GM23338 (cell line): ENCODE data around the gene RGS17. TPM values are rescaled to one million over a fixed set of nuclear protein-coding genes. Genes with fewer than 3 reads are reported as not detected.

ENCODE experiments used
- ATAC-seq: fragments of 200-7000 bp; cut with Tn5 transposase; 3 replicates; pipeline ENCODE4 v1.9.1; 2020
- DNase-seq: peaks from one replicate; pipeline ENCODE4 v3.0.0-alpha.2; 2015; ENCODE audit warnings: low spot score
- H2AFZ ChIP-seq: fragments of 200-600 bp; sonication (generic); 2 replicates; pipeline ENCODE4 v1.8.0; 2016; ENCODE audit warnings: antibody characterized with exemption, mild to moderate bottlenecking, moderate library complexity
- H3F3A ChIP-seq: fragments of 200-600 bp; sonication (generic); replicated peaks from 2 replicates; pipeline ENCODE4 v1.8.0; 2017; ENCODE audit warnings: antibody characterized with exemption, mixed run types, low read depth
- H3K27ac ChIP-seq: fragments of 200-600 bp; sonication (generic); 2 replicates; pipeline ENCODE4 v1.6.1; 2016; ENCODE audit warnings: low read depth
- H3K27me3 ChIP-seq: fragments of 200-600 bp; sonication (generic); 2 replicates; pipeline ENCODE4 v1.8.0; 2016; ENCODE audit warnings: mild to moderate bottlenecking, mixed run types, moderate library complexity; ENCODE audit not compliant: insufficient read depth
- H3K36me3 ChIP-seq: fragments of 200-600 bp; sonication (generic); 2 replicates; pipeline ENCODE4 v1.8.0; 2016; ENCODE audit warnings: mild to moderate bottlenecking; ENCODE audit not compliant: insufficient read depth
- H3K4me1 ChIP-seq: fragments of 200-600 bp; sonication (generic); 2 replicates; pipeline ENCODE4 v1.8.0; 2016; ENCODE audit warnings: mild to moderate bottlenecking, moderate library complexity; ENCODE audit not compliant: insufficient read depth
- H3K4me2 ChIP-seq: fragments of 200-600 bp; sonication (generic); 2 replicates; pipeline ENCODE4 v1.7.1; 2017; ENCODE audit warnings: mixed run types
- H3K4me3 ChIP-seq: fragments of 200-600 bp; sonication (generic); 2 replicates; pipeline ENCODE4 v1.6.1; 2016; ENCODE audit warnings: mixed run types
- H3K79me2 ChIP-seq: fragments of 200-600 bp; sonication (generic); replicated peaks from 2 replicates; pipeline ENCODE4 v1.8.0; 2017; ENCODE audit warnings: mild to moderate bottlenecking; ENCODE audit not compliant: insufficient read depth
- H3K9me2 ChIP-seq: fragments of 200-600 bp; sonication (generic); 2 replicates; pipeline ENCODE4 v1.8.0; 2017; ENCODE audit not compliant: insufficient read depth
- H4K20me1 ChIP-seq: fragments of 200-600 bp; sonication (generic); replicated peaks from 2 replicates; pipeline ENCODE4 v1.8.0; 2017; ENCODE audit warnings: mild to moderate bottlenecking; ENCODE audit not compliant: insufficient read depth
- H3K27ac Mint-ChIP-seq: 2 replicates; pipeline ENCODE4 v1.8.0; 2020; ENCODE audit warnings: inconsistent platforms, mild to moderate bottlenecking, moderate library complexity, mixed read lengths
- H3K27me3 Mint-ChIP-seq: 3 replicates; pipeline ENCODE4 v1.8.0; 2022; ENCODE audit warnings: low read depth, mild to moderate bottlenecking, moderate library complexity, mixed read lengths, inconsistent platforms; ENCODE audit not compliant: insufficient read depth, poor library complexity
- H3K36me3 Mint-ChIP-seq: 3 replicates; pipeline ENCODE4 v1.8.0; 2021; ENCODE audit warnings: low read depth, mild to moderate bottlenecking, inconsistent platforms, moderate library complexity, mixed read lengths
- H3K4me1 Mint-ChIP-seq: 3 replicates; pipeline ENCODE4 v1.8.0; 2020; ENCODE audit warnings: mild to moderate bottlenecking, inconsistent platforms, mixed read lengths
- H3K4me3 Mint-ChIP-seq: 3 replicates; pipeline ENCODE4 v1.8.0; 2021; ENCODE audit warnings: moderate library complexity, mild to moderate bottlenecking, inconsistent platforms, mixed read lengths
- H3K9me3 Mint-ChIP-seq: 3 replicates; pipeline ENCODE4 v1.8.0; 2020; ENCODE audit warnings: moderate library complexity, mild to moderate bottlenecking, inconsistent platforms, mixed read lengths
- CREB1 ChIP-seq: fragments of 250-450 bp; sonication (Bioruptor Pico); IDR thresholded peaks from 2 replicates; pipeline ENCODE4 v1.5.0; 2020; ENCODE audit warnings: low read depth, mild to moderate bottlenecking, moderate library complexity
- EZH2 ChIP-seq: fragments of 200-600 bp; sonication (generic); IDR thresholded peaks from one replicate; pipeline ENCODE4 v1.8.0; 2017; ENCODE audit warnings: antibody characterized with exemption, mild to moderate bottlenecking, low read depth; ENCODE audit not compliant: unreplicated experiment
- EZH2phosphoT487 ChIP-seq: fragments of 200-600 bp; sonication (generic); IDR thresholded peaks from one replicate; pipeline ENCODE4 v1.8.1; 2018; ENCODE audit warnings: antibody characterized with exemption; ENCODE audit not compliant: unreplicated experiment
- NANOG ChIP-seq: IDR thresholded peaks from 2 replicates; pipeline ENCODE4 v1.6.1; 2016; ENCODE audit warnings: antibody characterized with exemption, borderline replicate concordance
- POLR2AphosphoS5 ChIP-seq: IDR thresholded peaks from 2 replicates; pipeline ENCODE4 v1.6.1; 2016; ENCODE audit warnings: antibody characterized with exemption, low read depth
- STAT1 ChIP-seq: IDR thresholded peaks from one replicate; pipeline ENCODE4 v1.6.1; 2016; ENCODE audit warnings: antibody characterized with exemption; ENCODE audit not compliant: unreplicated experiment
- ZNF114 ChIP-seq: fragments of 250-450 bp; sonication (Bioruptor Pico); IDR thresholded peaks from 2 replicates; pipeline ENCODE4 v1.5.0; 2020; ENCODE audit warnings: mild to moderate bottlenecking, moderate library complexity
- ZNF331 ChIP-seq: fragments of 250-450 bp; sonication (Bioruptor Pico); IDR thresholded peaks from 2 replicates; pipeline ENCODE4 v1.5.0; 2020; ENCODE audit warnings: low read depth, mild to moderate bottlenecking, moderate library complexity
- polyA plus RNA-seq: library from polyadenylated mRNA; unstranded; fragments of >200 nt; fragmentation: Nextera tagmentation; extraction: Ambion mirVana; gene quantifications from 2 replicates; pipeline ENCODE4 v1.2.1, GENCODE V29; 2016
- total RNA-seq: library from RNA; depleted of rRNA; stranded (reverse); fragments of >200 nt; shearing (Covaris generic); gene quantifications from 2 replicates; pipeline ENCODE4 v1.2.3, GENCODE V29; 2014
- TF ChIP-seq, protein P1 (sequence below): fragments of 250-450 bp; sonication (Bioruptor Pico); IDR thresholded peaks from 2 replicates; pipeline ENCODE4 v1.5.0; 2020; ENCODE audit warnings: mild to moderate bottlenecking, moderate library complexity
- TF ChIP-seq, protein P2 (sequence below): IDR thresholded peaks from one replicate; pipeline ENCODE4 v1.6.1; 2018; ENCODE audit warnings: antibody characterized with exemption; ENCODE audit not compliant: unreplicated experiment
- TF ChIP-seq, protein P3 (sequence below), 2 experiments: fragments of 200-600 bp in 1 of 2; sonication (generic) in 1 of 2; conservative IDR thresholded peaks; 2 replicates each; pipeline versions ENCODE4 v1.5.1 to v1.6.1; 2016 to 2017; ENCODE audit warnings: antibody characterized with exemption in 2 of 2, low read depth in 2 of 2, mild to moderate bottlenecking in 2 of 2, moderate library complexity in 1 of 2

Gene RGS17
- total and polyA plus RNA-seq, 2 experiments from 2014 or later = 12.1 to 12.3 TPM

DNA sequence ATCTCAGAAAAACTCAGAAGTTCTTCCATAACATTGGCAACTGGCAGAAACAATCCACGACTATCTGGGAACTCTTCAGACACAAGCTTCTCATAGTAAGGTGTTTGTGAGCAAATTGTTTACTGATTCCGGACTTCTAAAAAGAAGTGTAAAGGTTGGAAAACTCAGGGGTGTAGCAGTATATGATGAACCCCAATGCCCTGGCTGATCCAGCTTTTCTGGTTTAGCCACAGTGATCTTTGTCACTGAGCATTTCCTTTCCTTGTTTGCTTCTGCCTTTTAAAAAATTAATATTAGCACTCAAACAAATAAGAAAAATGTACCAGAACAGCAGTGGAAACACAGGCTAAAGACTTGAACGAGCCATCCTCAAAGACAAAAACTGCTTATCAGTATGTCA lies 4.9 kb downstream of the RGS17 start:
- Histone ChIP-seq H3K4me3 (no peak overlapping the region), H3K79me2 (peaks cover 21% of the 10 kb centered on the region), H4K20me1 (peaks cover 4% of the 10 kb centered on the region; the same call in 1 of the 2 replicates), H3K36me3 (no peaks in the 10 kb centered on the region), H3F3A (no peaks in the 10 kb centered on the region), H3K27me3 (peaks cover 24% of the 10 kb centered on the region), H2AFZ (no peak overlapping the region), H3K9me2 (no peaks in the 10 kb centered on the region), H3K4me2 (no peak overlapping the region), H3K27ac (no peak overlapping the region), H3K4me1 (peaks cover 18% of the 10 kb centered on the region)
- Mint-ChIP-seq H3K9me3 (no peaks in the 10 kb centered on the region), H3K27ac (no peak overlapping the region), H3K27me3 (peaks cover 13% of the 10 kb centered on the region), H3K4me1 (peaks cover 22% of the 10 kb centered on the region), H3K4me3 (no peak overlapping the region), H3K36me3 (peaks cover 5% of the 10 kb centered on the region; the same call in 1 of the 3 replicates)
- DNase-seq = no peak
- ATAC-seq = no peak
- TF ChIP-seq POLR2AphosphoS5 = no peak
- TF ChIP-seq ZNF114 (CRISPR knock-in tag) = no peak
- TF ChIP-seq, protein P1, sequence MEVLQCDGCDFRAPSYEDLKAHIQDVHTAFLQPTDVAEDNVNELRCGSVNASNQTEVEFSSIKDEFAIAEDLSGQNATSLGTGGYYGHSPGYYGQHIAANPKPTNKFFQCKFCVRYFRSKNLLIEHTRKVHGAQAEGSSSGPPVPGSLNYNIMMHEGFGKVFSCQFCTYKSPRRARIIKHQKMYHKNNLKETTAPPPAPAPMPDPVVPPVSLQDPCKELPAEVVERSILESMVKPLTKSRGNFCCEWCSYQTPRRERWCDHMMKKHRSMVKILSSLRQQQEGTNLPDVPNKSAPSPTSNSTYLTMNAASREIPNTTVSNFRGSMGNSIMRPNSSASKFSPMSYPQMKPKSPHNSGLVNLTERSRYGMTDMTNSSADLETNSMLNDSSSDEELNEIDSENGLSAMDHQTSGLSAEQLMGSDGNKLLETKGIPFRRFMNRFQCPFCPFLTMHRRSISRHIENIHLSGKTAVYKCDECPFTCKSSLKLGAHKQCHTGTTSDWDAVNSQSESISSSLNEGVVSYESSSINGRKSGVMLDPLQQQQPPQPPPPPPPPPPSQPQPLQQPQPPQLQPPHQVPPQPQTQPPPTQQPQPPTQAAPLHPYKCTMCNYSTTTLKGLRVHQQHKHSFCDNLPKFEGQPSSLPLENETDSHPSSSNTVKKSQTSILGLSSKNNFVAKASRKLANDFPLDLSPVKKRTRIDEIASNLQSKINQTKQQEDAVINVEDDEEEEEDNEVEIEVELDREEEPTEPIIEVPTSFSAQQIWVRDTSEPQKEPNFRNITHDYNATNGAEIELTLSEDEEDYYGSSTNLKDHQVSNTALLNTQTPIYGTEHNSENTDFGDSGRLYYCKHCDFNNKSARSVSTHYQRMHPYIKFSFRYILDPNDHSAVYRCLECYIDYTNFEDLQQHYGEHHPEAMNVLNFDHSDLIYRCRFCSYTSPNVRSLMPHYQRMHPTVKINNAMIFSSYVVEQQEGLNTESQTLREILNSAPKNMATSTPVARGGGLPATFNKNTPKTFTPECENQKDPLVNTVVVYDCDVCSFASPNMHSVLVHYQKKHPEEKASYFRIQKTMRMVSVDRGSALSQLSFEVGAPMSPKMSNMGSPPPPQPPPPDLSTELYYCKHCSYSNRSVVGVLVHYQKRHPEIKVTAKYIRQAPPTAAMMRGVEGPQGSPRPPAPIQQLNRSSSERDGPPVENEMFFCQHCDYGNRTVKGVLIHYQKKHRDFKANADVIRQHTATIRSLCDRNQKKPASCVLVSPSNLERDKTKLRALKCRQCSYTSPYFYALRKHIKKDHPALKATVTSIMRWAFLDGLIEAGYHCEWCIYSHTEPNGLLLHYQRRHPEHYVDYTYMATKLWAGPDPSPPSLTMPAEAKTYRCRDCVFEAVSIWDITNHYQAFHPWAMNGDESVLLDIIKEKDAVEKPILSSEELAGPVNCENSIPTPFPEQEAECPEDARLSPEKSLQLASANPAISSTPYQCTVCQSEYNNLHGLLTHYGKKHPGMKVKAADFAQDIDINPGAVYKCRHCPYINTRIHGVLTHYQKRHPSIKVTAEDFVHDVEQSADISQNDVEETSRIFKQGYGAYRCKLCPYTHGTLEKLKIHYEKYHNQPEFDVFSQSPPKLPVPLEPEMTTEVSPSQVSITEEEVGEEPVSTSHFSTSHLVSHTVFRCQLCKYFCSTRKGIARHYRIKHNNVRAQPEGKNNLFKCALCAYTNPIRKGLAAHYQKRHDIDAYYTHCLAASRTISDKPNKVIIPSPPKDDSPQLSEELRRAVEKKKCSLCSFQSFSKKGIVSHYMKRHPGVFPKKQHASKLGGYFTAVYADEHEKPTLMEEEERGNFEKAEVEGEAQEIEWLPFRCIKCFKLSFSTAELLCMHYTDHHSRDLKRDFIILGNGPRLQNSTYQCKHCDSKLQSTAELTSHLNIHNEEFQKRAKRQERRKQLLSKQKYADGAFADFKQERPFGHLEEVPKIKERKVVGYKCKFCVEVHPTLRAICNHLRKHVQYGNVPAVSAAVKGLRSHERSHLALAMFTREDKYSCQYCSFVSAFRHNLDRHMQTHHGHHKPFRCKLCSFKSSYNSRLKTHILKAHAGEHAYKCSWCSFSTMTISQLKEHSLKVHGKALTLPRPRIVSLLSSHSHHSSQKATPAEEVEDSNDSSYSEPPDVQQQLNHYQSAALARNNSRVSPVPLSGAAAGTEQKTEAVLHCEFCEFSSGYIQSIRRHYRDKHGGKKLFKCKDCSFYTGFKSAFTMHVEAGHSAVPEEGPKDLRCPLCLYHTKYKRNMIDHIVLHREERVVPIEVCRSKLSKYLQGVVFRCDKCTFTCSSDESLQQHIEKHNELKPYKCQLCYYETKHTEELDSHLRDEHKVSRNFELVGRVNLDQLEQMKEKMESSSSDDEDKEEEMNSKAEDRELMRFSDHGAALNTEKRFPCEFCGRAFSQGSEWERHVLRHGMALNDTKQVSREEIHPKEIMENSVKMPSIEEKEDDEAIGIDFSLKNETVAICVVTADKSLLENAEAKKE (CRISPR knock-in tag) = no peak
- TF ChIP-seq CREB1 (CRISPR knock-in tag) = no peak
- no peak for TF ChIP-seq STAT1
- no peak for TF ChIP-seq NANOG
- no peak for TF ChIP-seq EZH2
- TF ChIP-seq ZNF331 = no peak
- TF ChIP-seq EZH2phosphoT487 = no peak
- TF ChIP-seq, protein P2, sequence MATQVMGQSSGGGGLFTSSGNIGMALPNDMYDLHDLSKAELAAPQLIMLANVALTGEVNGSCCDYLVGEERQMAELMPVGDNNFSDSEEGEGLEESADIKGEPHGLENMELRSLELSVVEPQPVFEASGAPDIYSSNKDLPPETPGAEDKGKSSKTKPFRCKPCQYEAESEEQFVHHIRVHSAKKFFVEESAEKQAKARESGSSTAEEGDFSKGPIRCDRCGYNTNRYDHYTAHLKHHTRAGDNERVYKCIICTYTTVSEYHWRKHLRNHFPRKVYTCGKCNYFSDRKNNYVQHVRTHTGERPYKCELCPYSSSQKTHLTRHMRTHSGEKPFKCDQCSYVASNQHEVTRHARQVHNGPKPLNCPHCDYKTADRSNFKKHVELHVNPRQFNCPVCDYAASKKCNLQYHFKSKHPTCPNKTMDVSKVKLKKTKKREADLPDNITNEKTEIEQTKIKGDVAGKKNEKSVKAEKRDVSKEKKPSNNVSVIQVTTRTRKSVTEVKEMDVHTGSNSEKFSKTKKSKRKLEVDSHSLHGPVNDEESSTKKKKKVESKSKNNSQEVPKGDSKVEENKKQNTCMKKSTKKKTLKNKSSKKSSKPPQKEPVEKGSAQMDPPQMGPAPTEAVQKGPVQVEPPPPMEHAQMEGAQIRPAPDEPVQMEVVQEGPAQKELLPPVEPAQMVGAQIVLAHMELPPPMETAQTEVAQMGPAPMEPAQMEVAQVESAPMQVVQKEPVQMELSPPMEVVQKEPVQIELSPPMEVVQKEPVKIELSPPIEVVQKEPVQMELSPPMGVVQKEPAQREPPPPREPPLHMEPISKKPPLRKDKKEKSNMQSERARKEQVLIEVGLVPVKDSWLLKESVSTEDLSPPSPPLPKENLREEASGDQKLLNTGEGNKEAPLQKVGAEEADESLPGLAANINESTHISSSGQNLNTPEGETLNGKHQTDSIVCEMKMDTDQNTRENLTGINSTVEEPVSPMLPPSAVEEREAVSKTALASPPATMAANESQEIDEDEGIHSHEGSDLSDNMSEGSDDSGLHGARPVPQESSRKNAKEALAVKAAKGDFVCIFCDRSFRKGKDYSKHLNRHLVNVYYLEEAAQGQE = no peak
- TF ChIP-seq, protein P3, sequence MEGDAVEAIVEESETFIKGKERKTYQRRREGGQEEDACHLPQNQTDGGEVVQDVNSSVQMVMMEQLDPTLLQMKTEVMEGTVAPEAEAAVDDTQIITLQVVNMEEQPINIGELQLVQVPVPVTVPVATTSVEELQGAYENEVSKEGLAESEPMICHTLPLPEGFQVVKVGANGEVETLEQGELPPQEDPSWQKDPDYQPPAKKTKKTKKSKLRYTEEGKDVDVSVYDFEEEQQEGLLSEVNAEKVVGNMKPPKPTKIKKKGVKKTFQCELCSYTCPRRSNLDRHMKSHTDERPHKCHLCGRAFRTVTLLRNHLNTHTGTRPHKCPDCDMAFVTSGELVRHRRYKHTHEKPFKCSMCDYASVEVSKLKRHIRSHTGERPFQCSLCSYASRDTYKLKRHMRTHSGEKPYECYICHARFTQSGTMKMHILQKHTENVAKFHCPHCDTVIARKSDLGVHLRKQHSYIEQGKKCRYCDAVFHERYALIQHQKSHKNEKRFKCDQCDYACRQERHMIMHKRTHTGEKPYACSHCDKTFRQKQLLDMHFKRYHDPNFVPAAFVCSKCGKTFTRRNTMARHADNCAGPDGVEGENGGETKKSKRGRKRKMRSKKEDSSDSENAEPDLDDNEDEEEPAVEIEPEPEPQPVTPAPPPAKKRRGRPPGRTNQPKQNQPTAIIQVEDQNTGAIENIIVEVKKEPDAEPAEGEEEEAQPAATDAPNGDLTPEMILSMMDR (conservative IDR thresholded peaks at IDR 0.05; ENCODE audit: low read depth in 2 of 2) = no peak
